Ovary (tissue), 9 donors: ENCODE data around the gene ACSM2B. TPM values are rescaled to one million over a fixed set of nuclear protein-coding genes. Genes with fewer than 3 reads are reported as not detected.
"Not testable (repeated sequence)": the region's sequence is repeated elsewhere in the genome, so short reads cannot be mapped to it uniquely, and the experiment has no call there.

Experiments used
- DNase-seq, 5 donors: peaks; one replicate each; pipeline ENCODE4 v3.0.0-alpha.2; 2019 to 2020
- H3K27ac ChIP-seq, 2 donors: fragments of 200-600 bp; one replicate each; pipeline versions ENCODE4 v1.5.1 to v1.8.0; 2019 to 2022
- H3K27me3 ChIP-seq: fragments of 200-600 bp; one replicate; pipeline ENCODE4 v1.8.0; 2022
- H3K36me3 ChIP-seq: fragments of 200-600 bp; sonication (generic); one replicate; pipeline ENCODE4 v1.5.1; 2019
- H3K4me1 ChIP-seq: one replicate; pipeline ENCODE4 v1.8.1; 2013; ENCODE audit warnings: mild to moderate bottlenecking, moderate library complexity; ENCODE audit not compliant: insufficient read depth
- H3K4me3 ChIP-seq: fragments of 200-600 bp; sonication (generic); one replicate; pipeline ENCODE4 v1.5.1; 2017
- H3K9me3 ChIP-seq, 2 donors: fragments of 200-600 bp in 1 of 2; sonication (generic) in 1 of 2; one replicate each; pipeline versions ENCODE4 v1.5.1 to v1.8.1; 2013 to 2019; ENCODE audit warnings: mild to moderate bottlenecking in 1 of 2, moderate library complexity in 1 of 2
- EP300 ChIP-seq: sonication (generic); formaldehyde crosslinking; IDR thresholded peaks from one replicate; pipeline ENCODE4 v1.6.1; 2017; ENCODE audit warnings: antibody characterized with exemption
- POLR2A ChIP-seq: fragments of 450-650 bp; IDR thresholded peaks from one replicate; pipeline ENCODE4 v1.6.1; 2017; ENCODE audit warnings: antibody characterized with exemption, mild to moderate bottlenecking, moderate library complexity
- WGBS, 3 donors: extraction: QIAGEN DNeasy Blood & Tissue Kit in 1 of 3; methylation state at CpG; one replicate each; pipeline versions ENCODE4 v1.1.5 to v1.1.7; 2013 to 2017; 5-methylcytosine and 5-hydroxymethylcytosine counted together
- intact Hi-C, 4 donors: fragments of 100-400 bp; cut with DNase I; formaldehyde crosslinking; loops; one replicate each; pipeline versions ENCODE4 v1.11.0 to v1.15.1; 2022 to 2023
- polyA plus RNA-seq, 2 donors: library from polyadenylated mRNA; stranded (reverse); fragments of 200-250 nt in 1 of 2; fragments of 350-450 nt in 1 of 2; fragmentation: Illumina TruSeq in 1 of 2; extraction: RNeasy Lipid Tissue Mini Kit (QIAGEN cat#74804) in 1 of 2; gene quantifications; one replicate each; pipeline ENCODE4 v1.2.3, GENCODE V29; 2013 to 2014
- total RNA-seq, 7 donors: library from RNA; depleted of rRNA in 2 of 7; stranded (reverse); fragments of >200 nt in 2 of 7; fragmentation: NEBNext Ultra II Directional in 3 of 7; extraction: Animal tissue kit (Norgen Biotek cat#: 25700) in 3 of 7; gene quantifications; one replicate each; pipeline versions ENCODE4 v1.1.0 to v1.2.4, GENCODE V29; 2016 to 2023
- TF ChIP-seq, protein P1 (sequence below), 3 donors: fragments of 450-650 bp in 2 of 3; fragments of 200-600 bp in 1 of 3; IDR thresholded peaks; one replicate each; pipeline versions ENCODE4 v1.5.1 to v1.8.0; 2016 to 2022; ENCODE audit warnings: antibody characterized with exemption in 3 of 3, mild to moderate bottlenecking in 1 of 3
- donor health status: DM: no; HTN: no; CAD: no; lungs with moderate emphysema.
- donor health status: DM: no; HTN: no; CAD: no.
- donor health status: Bipolar disorder and iron deficiency.
- donor health status: DM: yes; HTN: yes; CAD: no.
- donor health status: DM: no; HTN: no; CAD: no.
- donor health status: DM: yes; HTN: yes; CAD: no.

Gene ACSM2B
- total and polyA plus RNA-seq, 9 donors, result 0.08 to 0.95 (median 0.33) TPM; not detected in 4

DNA sequence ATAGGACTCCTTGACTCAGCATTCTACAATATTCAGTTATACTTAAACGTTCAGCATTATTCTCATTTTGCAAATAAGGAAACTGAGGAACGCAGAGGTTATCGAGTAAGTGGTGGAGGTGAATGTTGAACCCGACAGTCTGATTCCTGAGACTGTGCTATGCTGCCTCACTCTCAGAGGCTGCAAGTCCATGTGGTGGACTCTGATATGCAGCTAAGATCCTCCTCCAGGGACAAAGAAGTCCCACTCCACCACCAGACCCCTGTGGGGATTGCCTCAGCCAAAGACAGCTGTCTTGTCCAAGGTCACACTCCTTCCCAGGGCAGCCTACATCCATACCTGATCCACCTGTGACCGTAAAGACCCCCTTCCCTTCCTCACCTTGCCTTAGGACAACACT, 37.5 kb downstream of the ACSM2B start:
- Histone ChIP-seq H3K4me1 (no peaks in the 10 kb centered on the region), H3K27ac (no peak overlapping the region), H3K36me3 (no peaks in the 10 kb centered on the region), H3K27me3 (no peaks in the 10 kb centered on the region), H3K4me3 (no peak overlapping the region), H3K9me3 (no peaks in the 10 kb centered on the region)
- WGBS, 3 donors, result 38 to 82% (median 51%) methylated on average over 5 of the region's 5 CpGs
- no peak for TF ChIP-seq EP300
- no peak for TF ChIP-seq POLR2A
- TF ChIP-seq, protein P1, sequence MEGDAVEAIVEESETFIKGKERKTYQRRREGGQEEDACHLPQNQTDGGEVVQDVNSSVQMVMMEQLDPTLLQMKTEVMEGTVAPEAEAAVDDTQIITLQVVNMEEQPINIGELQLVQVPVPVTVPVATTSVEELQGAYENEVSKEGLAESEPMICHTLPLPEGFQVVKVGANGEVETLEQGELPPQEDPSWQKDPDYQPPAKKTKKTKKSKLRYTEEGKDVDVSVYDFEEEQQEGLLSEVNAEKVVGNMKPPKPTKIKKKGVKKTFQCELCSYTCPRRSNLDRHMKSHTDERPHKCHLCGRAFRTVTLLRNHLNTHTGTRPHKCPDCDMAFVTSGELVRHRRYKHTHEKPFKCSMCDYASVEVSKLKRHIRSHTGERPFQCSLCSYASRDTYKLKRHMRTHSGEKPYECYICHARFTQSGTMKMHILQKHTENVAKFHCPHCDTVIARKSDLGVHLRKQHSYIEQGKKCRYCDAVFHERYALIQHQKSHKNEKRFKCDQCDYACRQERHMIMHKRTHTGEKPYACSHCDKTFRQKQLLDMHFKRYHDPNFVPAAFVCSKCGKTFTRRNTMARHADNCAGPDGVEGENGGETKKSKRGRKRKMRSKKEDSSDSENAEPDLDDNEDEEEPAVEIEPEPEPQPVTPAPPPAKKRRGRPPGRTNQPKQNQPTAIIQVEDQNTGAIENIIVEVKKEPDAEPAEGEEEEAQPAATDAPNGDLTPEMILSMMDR (IDR thresholded peaks at IDR 0.05), result no peak
- no peak for DNase-seq
- intact Hi-C loops, result no loop called here

- H3K4me3 ChIP-seq, result no peak overlapping the region
- intact Hi-C loops, result no loop called here
- H3K27me3 ChIP-seq, result no peaks in the 10 kb centered on the region
- H3K36me3 ChIP-seq, result no peaks in the 10 kb centered on the region
- no peaks in the 10 kb centered on the region for H3K9me3 ChIP-seq
- TF ChIP-seq POLR2A (no peak), EP300 (no peak)
- TF ChIP-seq, protein P1 (IDR thresholded peaks at IDR 0.05), result no peak
- H3K27ac ChIP-seq, result no peak overlapping the region
- WGBS, 3 donors, result 0 to 46% (median 4%) methylated on average over 1 of the region's 1 CpG
- no peak for DNase-seq
- H3K4me1 ChIP-seq, result no peaks in the 10 kb centered on the region
Measured at GRCh38 chr16:20538181-20538580, 38.0 kb downstream of the ACSM2B start.

DNA sequence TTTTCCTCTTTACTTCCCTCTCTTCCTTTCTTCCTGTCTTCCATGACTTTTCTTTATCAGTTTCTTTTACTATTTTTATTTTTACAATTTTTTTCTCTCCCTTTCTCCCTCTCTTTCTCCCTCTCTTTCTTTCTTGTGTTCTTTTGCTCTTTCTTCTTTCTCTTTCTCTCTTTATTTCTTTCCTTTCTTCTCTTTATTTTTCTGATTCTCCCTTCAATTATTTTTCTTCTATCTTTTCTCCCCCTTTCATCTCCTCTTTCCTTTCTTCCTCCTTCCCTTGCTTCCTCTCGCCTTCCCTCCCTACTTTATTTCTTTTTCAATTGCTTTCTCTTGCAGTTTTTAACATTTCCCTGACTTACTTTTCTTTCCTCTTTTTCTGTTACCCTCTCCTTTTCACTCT, 39.5 kb downstream of the ACSM2B start:
- intact Hi-C loops, H3K36me3 ChIP-seq, H3K27ac ChIP-seq, H3K9me3 ChIP-seq, H3K27me3 ChIP-seq, H3K4me1 ChIP-seq, DNase-seq, H3K4me3 ChIP-seq: not testable (repeated sequence)
- WGBS, 3 donors, result 39 to 74% (median 55%) methylated on average over 1 of the region's 1 CpG

- H3K9me3 ChIP-seq, H3K27ac ChIP-seq, DNase-seq, H3K36me3 ChIP-seq, intact Hi-C loops, H3K4me3 ChIP-seq, H3K4me1 ChIP-seq, H3K27me3 ChIP-seq: not testable (repeated sequence)
- WGBS, 3 donors, result no CpG with 5 or more reads among the region's 3 CpGs
Measured at GRCh38 chr16:20532284-20532792, 43.8 kb downstream of the ACSM2B start.

- no CpG with 5 or more reads among the region's 13 CpGs for WGBS, 3 donors
Measured at GRCh38 chr16:20531795-20532194, 44.4 kb downstream of the ACSM2B start.

DNA sequence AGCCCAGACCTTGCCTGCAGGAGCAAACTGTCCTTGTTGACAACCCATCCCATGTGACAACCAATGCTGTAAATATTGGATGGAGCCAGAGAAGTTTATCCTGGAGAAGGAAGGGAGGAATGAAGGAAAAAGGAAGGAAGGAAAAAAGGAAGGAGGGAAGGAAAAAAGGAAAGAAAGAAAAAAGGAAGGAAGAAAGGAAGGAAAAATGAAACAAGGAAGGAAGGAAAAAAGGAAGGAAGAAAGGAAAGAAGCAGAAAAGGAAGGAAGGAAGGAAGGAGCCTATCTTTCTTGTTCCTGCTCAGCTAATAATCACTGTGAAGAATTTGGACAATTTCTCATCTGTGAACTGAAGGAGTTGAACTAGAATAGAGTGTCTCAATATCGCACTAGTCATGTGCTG, 56.1 kb downstream of the ACSM2B start:
- 72 to 86% (median 82%) methylated on average over 1 of the region's 1 CpG for WGBS, 3 donors
- Histone ChIP-seq H3K36me3 (no peaks in the 10 kb centered on the region), H3K4me3 (no peak overlapping the region), H3K27ac (no peak overlapping the region), H3K9me3 (no peaks in the 10 kb centered on the region), H3K27me3 (no peaks in the 10 kb centered on the region), H3K4me1 (no peaks in the 10 kb centered on the region)
- DNase-seq, result no peak
- TF ChIP-seq EP300, result no peak
- no peak for TF ChIP-seq POLR2A
- TF ChIP-seq, protein P1 (IDR thresholded peaks at IDR 0.05), result no peak
- intact Hi-C loops, result no loop called here

More at GRCh38 chr16:20531795-20532194, 44.4 kb downstream of the ACSM2B start:
- H3K27ac ChIP-seq, H3K36me3 ChIP-seq, H3K9me3 ChIP-seq, H3K4me1 ChIP-seq, H3K27me3 ChIP-seq, H3K4me3 ChIP-seq, DNase-seq, intact Hi-C loops: not testable (repeated sequence)
